Stomach (tissue), 4 donors: Measurements from ENCODE around the gene LMO2.

Experiments used
- CTCF ChIP-seq, 7 experiments: fragments of 450-650 bp in 4 of 7; fragments of 200-600 bp in 3 of 7; sonication (generic) in 3 of 7; IDR thresholded peaks; one replicate each; pipeline ENCODE4 v1.5.1; 2016 to 2019; ENCODE audit warnings: antibody characterized with exemption in 7 of 7, control low read depth in 2 of 7, mild to moderate bottlenecking in 1 of 7
- POLR2A ChIP-seq, 4 donors: fragments of 450-650 bp; IDR thresholded peaks; one replicate each; pipeline ENCODE4 v1.6.1; 2016; ENCODE audit warnings: antibody characterized with exemption in 4 of 4, control low read depth in 2 of 4, mild to moderate bottlenecking in 1 of 4, moderate library complexity in 1 of 4
- POLR2AphosphoS5 ChIP-seq, 3 donors: sonication (generic); formaldehyde crosslinking; IDR thresholded peaks; one replicate each; pipeline ENCODE4 v1.6.1; 2016; ENCODE audit warnings: antibody characterized with exemption in 3 of 3

- TF ChIP-seq CTCF (IDR thresholded peaks at IDR 0.05) (no peak), POLR2A (IDR thresholded peaks at IDR 0.05) (no peak), POLR2AphosphoS5 (IDR thresholded peaks at IDR 0.05) (no peak)
Measured at GRCh38 chr11:33874910-33875490, 16.9 kb downstream of the LMO2 start.
